AG04450 (cell line): ENCODE data around the gene EPB41. TPM values are rescaled to one million over a fixed set of nuclear protein-coding genes. Genes with fewer than 3 reads are reported as not detected.

ENCODE experiments used
- CTCF ChIA-PET: fragments of 300-600, 350-600 bp; formaldehyde crosslinking; extraction: SDS; loops from one replicate; lab custom pipeline; 2022; ENCODE audit warnings: antibody characterized with exemption, inconsistent platforms; lab: Charles Lee
- POLR2A ChIA-PET: fragments of 350-600 bp; formaldehyde crosslinking; extraction: SDS; loops from one replicate; lab custom pipeline; 2021; ENCODE audit warnings: antibody characterized with exemption, inconsistent platforms; lab: Yijun Ruan, JAX
- DNase-seq: peaks from one replicate; pipeline ENCODE4 v3.0.0-alpha.2; 2011; ENCODE audit warnings: low read depth, low spot score
- H3K27ac ChIP-seq: one replicate; pipeline ENCODE4 v1.5.1; 2012; ENCODE audit warnings: low read depth, low read length, control low read depth
- H3K27me3 ChIP-seq: one replicate; pipeline ENCODE4 v1.6.0; 2012; ENCODE audit warnings: low read length; ENCODE audit not compliant: control insufficient read depth, insufficient read depth
- H3K4me3 ChIP-seq: 2 replicates; pipeline ENCODE4 v1.5.1; 2011; ENCODE audit warnings: mild to moderate bottlenecking, low read depth, low read length, control low read depth
- H3K9me3 ChIP-seq: 2 replicates; pipeline ENCODE4 v1.5.1; 2012; ENCODE audit warnings: low read length; ENCODE audit not compliant: control insufficient read depth, insufficient read depth
- CTCF ChIP-seq: IDR thresholded peaks from 2 replicates; pipeline ENCODE4 v1.5.1; 2011; ENCODE audit warnings: low read depth, low read length, control low read depth, inconsistent platforms
- polyA plus RNA-seq: library from polyadenylated mRNA; depleted of rRNA; stranded (reverse); fragments of >200 nt; gene quantifications from 2 replicates; pipeline ENCODE4 v1.2.3, GENCODE V29; 2011

EPB41 gene
- polyA plus RNA-seq, 1 experiment = 7.8 TPM

- POLR2A ChIA-PET = interaction anchor here (0.6 to 1.2 kb wide), 4 partner anchors 151 to 321 kb away, joined by 3 to 7 read pairs (median 3); no protein-coding TSS in a partner anchor
- peak; percentile 67 for DNase-seq
- Histone ChIP-seq H3K27me3 (peaks cover 4% of the 10 kb centered on the region), H3K27ac (no peak overlapping the region), H3K4me3 (no peak overlapping the region), H3K9me3 (no peaks in the 10 kb centered on the region; the same call in 1 of the 2 replicates)
- TF ChIP-seq CTCF = peak; percentile 98
- CTCF ChIA-PET = interaction anchor here (0.5 to 11.6 kb wide), 46 partner anchors 9 to 1826 kb away, joined by 3 to 712 read pairs (median 4); partner anchors contain the start of genes EPB41 and SRSF4
These were observed 32.2 kb upstream of the EPB41 start for GRCh38 chr1:28882009-28882628.

GRCh38 chr1:28883242-28883616 lies 31.1 kb upstream of the EPB41 start:
- Histone ChIP-seq H3K9me3 (no peaks in the 10 kb centered on the region; the same call in 1 of the 2 replicates), H3K4me3 (no peak overlapping the region), H3K27me3 (peaks cover 10% of the 10 kb centered on the region), H3K27ac (no peak overlapping the region)
- TF ChIP-seq CTCF = no peak
- ChIA-PET POLR2A (no interaction called here), CTCF (interaction anchor here (0.5 to 11.6 kb wide), 4 partner anchors 107 to 320 kb away, joined by 6 to 712 read pairs (median 70); no protein-coding TSS in a partner anchor)
- DNase-seq = no peak

GRCh38 chr1:28885472-28885877 lies 28.9 kb upstream of the EPB41 start:
- Histone ChIP-seq H3K27me3 (peaks cover 11% of the 10 kb centered on the region), H3K9me3 (no peaks in the 10 kb centered on the region; the same call in 1 of the 2 replicates), H3K27ac (no peak overlapping the region), H3K4me3 (no peak overlapping the region)
- ChIA-PET CTCF (interaction anchor here (0.7 to 11.6 kb wide), 9 partner anchors 8 to 1822 kb away, joined by 3 to 712 read pairs (median 6); partner anchors contain the start of gene SRSF4), POLR2A (interaction anchor here (0.7 kb wide), 2 partner anchors 85 to 93 kb away, joined by 3 to 8 read pairs; no protein-coding TSS in a partner anchor)
- no peak for TF ChIP-seq CTCF
- no peak for DNase-seq

- CTCF ChIA-PET = interaction anchor here (1.0 to 11.6 kb wide), 2 partner anchors 151 to 316 kb away, joined by 7 to 712 read pairs; no protein-coding TSS in a partner anchor
- Histone ChIP-seq H3K4me3 (no peak overlapping the region), H3K27ac (no peak overlapping the region), H3K27me3 (peaks cover 11% of the 10 kb centered on the region), H3K9me3 (no peaks in the 10 kb centered on the region; the same call in 1 of the 2 replicates)
- POLR2A ChIA-PET = no interaction called here
- no peak for DNase-seq
- TF ChIP-seq CTCF = no peak
These were observed 28.2 kb upstream of the EPB41 start for GRCh38 chr1:28885977-28886730.
